NCI-H748 (cell line): ENCODE measurements around the gene NTF3.
"Not testable (repeated sequence)": the region's sequence is repeated elsewhere in the genome, so short reads cannot be mapped to it uniquely, and the experiment has no call there.

Experiments used
- DNase-seq: peaks from one replicate; lab custom pipeline; 2025; ENCODE audit not compliant: unreplicated experiment; lab: John Stamatoyannopoulos, UW

NTF3 gene

DNA sequence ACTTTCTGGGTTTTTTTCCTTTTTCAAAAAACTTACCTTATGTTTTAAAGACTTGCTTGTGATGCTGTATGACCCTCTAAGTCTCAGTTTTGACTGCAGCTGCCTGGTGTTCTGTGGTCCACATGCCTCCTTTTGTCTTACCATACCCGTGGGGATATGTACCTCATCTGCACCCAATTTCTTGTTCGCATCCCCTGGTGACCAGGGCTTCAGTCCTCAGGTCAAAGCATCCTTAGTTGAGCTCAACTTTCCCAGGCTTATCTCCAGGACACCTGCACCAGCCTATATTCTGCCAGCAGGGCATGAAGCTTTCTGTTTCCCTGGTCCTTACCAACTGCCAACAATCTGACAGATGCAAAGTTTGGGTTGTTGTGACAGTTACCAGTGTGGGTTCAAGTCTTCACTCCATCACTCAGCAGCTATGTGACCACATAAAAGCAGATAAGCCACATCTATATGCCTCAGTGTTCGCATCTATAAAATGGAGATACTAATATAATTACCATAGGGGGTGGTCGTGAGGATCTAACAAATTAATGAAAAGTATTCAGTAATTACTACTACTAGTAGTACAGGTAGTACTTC lies 94.0 kb downstream of the NTF3 start:
- no peak for DNase-seq

DNA sequence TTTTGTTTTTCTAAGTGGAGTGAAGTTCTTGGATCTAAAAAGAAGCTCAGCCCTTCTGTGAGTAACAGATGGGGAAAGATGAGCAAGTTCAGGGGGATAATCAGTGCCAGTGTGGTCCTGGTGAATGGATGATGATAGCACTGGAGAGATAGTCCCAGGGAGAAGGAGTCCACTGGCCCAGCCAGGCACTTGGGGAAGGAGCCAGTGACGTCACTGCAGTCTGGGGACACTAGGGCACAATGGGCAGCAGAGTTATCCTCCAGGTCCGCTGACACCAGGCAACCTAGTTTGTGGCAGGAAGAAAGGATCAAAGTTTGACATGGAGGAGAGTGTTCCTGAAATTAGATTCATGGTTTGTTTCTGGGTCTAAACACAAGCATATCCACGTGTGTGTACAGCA lies 101.5 kb downstream of the NTF3 start:
- no peak for DNase-seq

DNA sequence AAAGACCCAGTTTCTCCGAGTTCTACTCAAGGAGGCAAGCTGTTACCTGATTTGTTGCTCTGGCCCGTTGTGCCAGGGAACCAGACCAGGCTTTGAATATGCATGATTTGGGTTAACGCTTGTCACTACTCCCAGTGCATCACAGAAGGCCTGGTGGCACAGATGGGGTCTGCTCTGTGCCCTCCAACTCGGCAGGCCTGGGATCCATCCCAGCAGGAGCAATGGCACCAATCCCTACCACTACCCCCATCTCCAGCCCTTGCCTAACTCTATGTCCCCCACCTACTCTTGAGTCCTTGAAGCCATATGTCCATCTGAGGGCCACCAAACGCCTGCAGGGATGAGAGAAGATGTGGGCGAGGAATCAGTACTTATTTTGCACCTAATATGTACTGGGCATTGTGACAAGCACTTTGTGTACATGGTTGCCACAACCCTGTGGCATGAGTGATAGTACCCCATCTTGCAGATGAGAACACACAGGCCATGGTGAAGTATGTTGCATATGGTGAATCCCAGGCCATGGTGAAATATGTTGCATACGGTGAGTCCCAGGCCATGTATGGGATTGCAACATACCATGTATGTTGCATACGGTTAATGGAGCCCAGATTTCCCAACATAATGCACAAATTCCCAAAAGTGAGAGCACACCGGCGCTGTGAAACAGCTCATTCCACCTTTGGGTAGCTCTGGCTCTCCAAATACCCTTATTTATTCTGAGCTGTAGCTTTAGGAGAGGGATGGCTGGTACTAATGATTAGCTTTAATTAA lies 102.7 kb downstream of the NTF3 start:
- DNase-seq, result no peak

DNA sequence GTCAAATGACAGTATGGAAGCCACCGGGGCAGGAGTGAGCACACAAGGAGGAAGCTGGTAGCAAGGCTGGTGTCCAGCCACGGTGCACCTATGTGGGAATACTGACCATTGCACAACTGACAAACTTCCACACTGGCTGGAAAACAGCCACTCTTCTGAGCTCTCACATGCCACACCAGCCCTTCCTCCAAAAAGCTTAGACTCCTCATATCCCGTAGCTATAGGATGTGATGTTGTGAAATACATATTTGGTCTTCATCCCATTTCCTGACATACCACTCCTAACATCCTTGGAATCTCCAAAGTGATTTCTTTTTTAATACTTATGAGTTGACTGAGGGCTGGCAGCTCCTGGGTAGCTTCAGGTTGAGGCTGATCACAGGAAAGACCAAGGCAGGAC lies 103.6 kb downstream of the NTF3 start:
- DNase-seq, result no peak

DNA sequence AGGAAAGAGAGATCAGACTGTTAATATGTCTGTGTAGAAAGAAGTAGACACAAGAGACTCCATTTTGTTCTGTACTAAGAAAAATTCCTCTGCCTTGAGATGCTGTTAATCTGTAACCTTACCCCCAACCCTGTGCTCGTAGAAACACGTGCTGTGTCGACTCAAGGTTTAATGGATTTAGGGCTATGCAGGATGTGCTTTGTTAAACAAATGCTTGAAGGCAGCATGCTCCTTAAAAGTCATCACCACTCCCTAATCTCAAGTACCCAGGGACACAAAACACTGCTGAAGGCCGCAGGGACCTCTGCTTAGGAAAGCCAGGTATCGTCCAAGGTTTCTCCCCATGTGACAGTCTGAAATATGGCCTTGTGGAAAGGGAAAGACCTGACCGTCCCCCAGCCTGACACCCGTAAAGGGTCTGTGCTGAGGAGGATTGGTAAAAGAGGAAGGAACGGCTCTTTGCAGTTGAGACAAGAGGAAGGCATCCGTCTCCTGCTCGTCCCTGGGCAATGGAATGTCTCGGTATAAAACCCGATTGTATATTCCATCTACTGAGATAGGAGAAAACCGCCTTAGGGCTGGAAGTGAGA lies 105.2 kb downstream of the NTF3 start:
- DNase-seq, result not testable (repeated sequence)

DNA sequence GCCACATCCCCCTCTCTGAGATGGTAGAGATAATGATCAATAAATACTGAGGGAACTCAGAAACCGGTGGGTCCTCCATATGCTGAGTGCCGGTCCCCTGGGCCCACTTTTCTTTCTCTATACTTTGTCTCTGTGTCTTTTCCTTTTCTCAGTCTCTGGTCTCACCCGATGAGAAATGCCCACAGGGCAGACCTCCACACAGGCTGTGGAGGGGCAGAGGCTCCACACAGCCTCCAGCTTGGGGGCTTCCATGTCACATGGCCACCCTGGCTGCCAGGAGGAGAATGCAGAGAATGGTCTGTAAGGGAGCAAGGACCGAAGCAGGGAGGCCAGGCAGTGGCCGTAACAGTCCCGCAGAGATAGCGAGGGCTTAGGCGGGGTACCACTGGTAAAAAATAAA lies 105.9 kb downstream of the NTF3 start:
- DNase-seq, result no peak
